Neural cell (in vitro differentiated cells): ENCODE results near the gene NPLOC4. TPM values are rescaled to one million over a fixed set of nuclear protein-coding genes. Genes with fewer than 3 reads are reported as not detected.

Source experiments
- H2AFZ ChIP-seq: fragments of 200-600, 300-800 bp; sonication (generic), shearing (Covaris generic); 2 replicates; pipeline ENCODE4 v1.6.0; 2014; ENCODE audit warnings: low read depth, mild to moderate bottlenecking, antibody characterized with exemption, low read length, moderate library complexity
- H3F3A ChIP-seq: fragments of 200-600 bp; shearing (Covaris generic); 2 replicates; pipeline ENCODE4 v1.6.1; 2016; ENCODE audit warnings: mild to moderate bottlenecking, moderate library complexity, mixed read lengths, antibody characterized with exemption, low read length; ENCODE audit not compliant: insufficient read depth, poor library complexity, severe bottlenecking
- H3K27ac ChIP-seq: fragments of 200-600, 300-800 bp; sonication (generic), shearing (Covaris generic); 2 replicates; pipeline ENCODE4 v1.5.1; 2014; ENCODE audit warnings: mild to moderate bottlenecking, low read length, moderate library complexity
- H3K27me3 ChIP-seq: fragments of 300-800, 200-600 bp; sonication (generic), shearing (Covaris generic); 2 replicates; pipeline ENCODE4 v1.6.0; 2014; ENCODE audit warnings: mild to moderate bottlenecking, low read depth, low read length, moderate library complexity; ENCODE audit not compliant: insufficient read depth
- H3K36me3 ChIP-seq: fragments of 300-800, 200-600 bp; sonication (generic), shearing (Covaris generic); 2 replicates; pipeline ENCODE4 v1.5.1; 2014; ENCODE audit warnings: mild to moderate bottlenecking, antibody characterized with exemption, low read length, moderate library complexity; ENCODE audit not compliant: insufficient read depth
- H3K4me2 ChIP-seq: fragments of 300-800, 200-600 bp; sonication (generic), shearing (Covaris generic); 2 replicates; pipeline ENCODE4 v1.6.0; 2014; ENCODE audit warnings: mild to moderate bottlenecking, low read length
- H3K4me3 ChIP-seq: fragments of 300-800, 200-600 bp; sonication (generic), shearing (Covaris generic); 2 replicates; pipeline ENCODE4 v1.5.1; 2014; ENCODE audit warnings: mild to moderate bottlenecking, low read length, moderate library complexity
- H3K79me2 ChIP-seq: fragments of 200-600 bp; shearing (Covaris generic); replicated peaks from 2 replicates; pipeline ENCODE4 v1.6.0; 2014; ENCODE audit warnings: mild to moderate bottlenecking, low read length, moderate library complexity; ENCODE audit not compliant: insufficient read depth
- H3K9ac ChIP-seq: fragments of 300-800, 200-600 bp; sonication (generic), shearing (Covaris generic); 2 replicates; pipeline ENCODE4 v1.6.1; 2016; ENCODE audit warnings: mild to moderate bottlenecking, low read length, mixed read lengths
- H3K9me2 ChIP-seq: fragments of 200-600 bp; shearing (Covaris generic); 2 replicates; pipeline ENCODE4 v1.6.1; 2016; ENCODE audit warnings: mild to moderate bottlenecking, low read length, mixed read lengths; ENCODE audit not compliant: insufficient read depth
- H3K9me3 ChIP-seq: fragments of 200-600, 300-800 bp; sonication (generic), shearing (Covaris generic); 2 replicates; pipeline ENCODE4 v1.6.1; 2016; ENCODE audit warnings: mild to moderate bottlenecking, mixed run types, low read length, moderate library complexity, mixed read lengths
- H4K20me1 ChIP-seq: fragments of 200-600 bp; shearing (Covaris generic); 2 replicates; pipeline ENCODE4 v1.6.1; 2016; ENCODE audit warnings: mild to moderate bottlenecking, mixed run types; ENCODE audit not compliant: insufficient read depth
- CTCF ChIP-seq: fragments of 450-650 bp; IDR thresholded peaks from 2 replicates; pipeline ENCODE4 v1.5.1; 2014; ENCODE audit warnings: antibody characterized with exemption, mild to moderate bottlenecking, moderate library complexity; ENCODE audit not compliant: poor library complexity, severe bottlenecking
- EP300 ChIP-seq: fragments of 450-650 bp; conservative IDR thresholded peaks from 2 replicates; pipeline ENCODE4 v1.6.1; 2014; ENCODE audit warnings: antibody characterized with exemption, mild to moderate bottlenecking, moderate library complexity; ENCODE audit not compliant: poor library complexity, severe bottlenecking
- EZH2 ChIP-seq: fragments of 200-600, 300-800 bp; shearing (Covaris generic), sonication (generic); IDR thresholded peaks from 2 replicates; pipeline ENCODE4 v1.6.1; 2014; ENCODE audit warnings: antibody characterized with exemption, low read length, borderline replicate concordance, mild to moderate bottlenecking; ENCODE audit not compliant: insufficient read depth, poor library complexity, severe bottlenecking
- MXI1 ChIP-seq: fragments of 450-650 bp; conservative IDR thresholded peaks from 2 replicates; pipeline ENCODE4 v1.6.1; 2014; ENCODE audit warnings: antibody characterized with exemption, mild to moderate bottlenecking; ENCODE audit not compliant: poor library complexity, severe bottlenecking
- POLR2AphosphoS5 ChIP-seq: IDR thresholded peaks from 2 replicates; pipeline ENCODE4 v1.6.1; 2012
- RAD21 ChIP-seq: fragments of 450-650 bp; conservative IDR thresholded peaks from 2 replicates; pipeline ENCODE4 v1.6.1; 2014; ENCODE audit warnings: antibody characterized with exemption, mild to moderate bottlenecking, moderate library complexity
- REST ChIP-seq: IDR thresholded peaks from 2 replicates; pipeline ENCODE4 v1.6.1; 2012; ENCODE audit warnings: borderline replicate concordance
- SMC3 ChIP-seq: fragments of 450-650 bp; conservative IDR thresholded peaks from 2 replicates; pipeline ENCODE4 v1.6.1; 2014; ENCODE audit warnings: antibody characterized with exemption, mild to moderate bottlenecking, moderate library complexity; ENCODE audit not compliant: poor library complexity
- TAF1 ChIP-seq: IDR thresholded peaks from 2 replicates; pipeline ENCODE4 v1.6.1; 2012; ENCODE audit warnings: low read depth
- polyA plus RNA-seq: library from polyadenylated mRNA; depleted of rRNA; stranded (reverse); fragments of >200 nt; gene quantifications from 2 replicates; pipeline ENCODE4 v1.2.3, GENCODE V29; 2014

NPLOC4 gene
- polyA plus RNA-seq, 1 donor from 2014 or later = 32.3 TPM

- TF ChIP-seq MXI1 (no peak), POLR2AphosphoS5 (no peak), CTCF (no peak), REST (no peak), EP300 (no peak), SMC3 (no peak), RAD21 (no peak), TAF1 (no peak), EZH2 (no peak)
- H3K9me2 ChIP-seq = no peaks in the 10 kb centered on the region
Observed at GRCh38 chr17:81529437-81529803, 107.5 kb downstream of the NPLOC4 start.

GRCh38 chr17:81528651-81529436 lies 108.1 kb downstream of the NPLOC4 start:
- TF ChIP-seq SMC3 = no peak
- TF ChIP-seq REST = no peak
- no peak for TF ChIP-seq EZH2
- TF ChIP-seq CTCF = no peak
- no peak for TF ChIP-seq RAD21
- no peak for TF ChIP-seq POLR2AphosphoS5
- Histone ChIP-seq H3K4me3 (no peak overlapping the region), H3K9me3 (no peaks in the 10 kb centered on the region), H3K79me2 (no peaks in the 10 kb centered on the region), H3K36me3 (no peaks in the 10 kb centered on the region), H2AFZ (no peak overlapping the region), H3K27me3 (no peaks in the 10 kb centered on the region), H3K9ac (no peak overlapping the region), H3K27ac (no peak overlapping the region), H3K9me2 (no peaks in the 10 kb centered on the region), H4K20me1 (no peaks in the 10 kb centered on the region), H3F3A (no peaks in the 10 kb centered on the region), H3K4me2 (no peak overlapping the region)

More at GRCh38 chr17:81529437-81529803, 107.5 kb downstream of the NPLOC4 start:
- H3K27ac ChIP-seq = no peak overlapping the region
- H2AFZ ChIP-seq = no peak overlapping the region
- no peaks in the 10 kb centered on the region for H3K79me2 ChIP-seq
- no peaks in the 10 kb centered on the region for H4K20me1 ChIP-seq
- no peaks in the 10 kb centered on the region for H3F3A ChIP-seq
- H3K27me3 ChIP-seq = no peaks in the 10 kb centered on the region
- H3K9me3 ChIP-seq = no peaks in the 10 kb centered on the region
- no peaks in the 10 kb centered on the region for H3K36me3 ChIP-seq
- H3K4me2 ChIP-seq = no peak overlapping the region
- no peak overlapping the region for H3K9ac ChIP-seq
- H3K4me3 ChIP-seq = no peak overlapping the region
